ENCODE measurements around the gene ZNF181. TPM values are rescaled to one million over a fixed set of nuclear protein-coding genes. Genes with fewer than 3 reads are reported as not detected.

Gene ZNF181
- polyA plus RNA-seq, 3 donors from 2014 or later, result 10.0 to 16.0 (median 10.1) TPM

- H3K27ac Mint-ChIP-seq, result no peak overlapping the region
- H3K27me3 Mint-ChIP-seq (ENCODE audit: low read depth in 3 of 3), result peaks cover 6 to 22% (median 8%) of the 10 kb centered on the region in 3 donors
- H3K4me3 Mint-ChIP-seq, result no peak overlapping the region
- H3K4me1 Mint-ChIP-seq, result no peaks in the 10 kb centered on the region
- H3K9me3 Mint-ChIP-seq, result no peaks in the 10 kb centered on the region
- H3K36me3 Mint-ChIP-seq, result no peaks in the 10 kb centered on the region
- DNase-seq, result no peak
Observed at GRCh38 chr19:34725400-34725799, 8.6 kb upstream of the ZNF181 start.

- Mint-ChIP-seq H3K4me1 (peaks cover 21 to 25% of the 10 kb centered on the region in 2 donors), H3K36me3 (peaks cover 6 to 7% (median 7%) of the 10 kb centered on the region in 3 donors), H3K27ac (no peak overlapping the region), H3K4me3 (peak overlapping the region in 3 of 5 donors; percentile 10 to 30 (median 18)), H3K27me3 (ENCODE audit: low read depth in 3 of 3) (peaks cover 5 to 11% (median 10%) of the 10 kb centered on the region in 3 donors), H3K9me3 (no peaks in the 10 kb centered on the region)
- no peak for DNase-seq
Observed at GRCh38 chr19:34731019-34731829, 2.8 kb upstream of the ZNF181 start.

GRCh38 chr19:34731964-34732363, 2.1 kb upstream of the ZNF181 start:
- peak overlapping the region in 3 of 5 donors; percentile 10 to 30 (median 18) for H3K4me3 Mint-ChIP-seq
- H3K4me1 Mint-ChIP-seq, result peaks cover 26 to 28% of the 10 kb centered on the region in 2 donors
- H3K27me3 Mint-ChIP-seq (ENCODE audit: low read depth in 3 of 3), result peaks cover 5 to 9% (median 9%) of the 10 kb centered on the region in 3 donors
- H3K36me3 Mint-ChIP-seq, result peaks cover 6 to 11% (median 11%) of the 10 kb centered on the region in 3 donors
- DNase-seq, result no peak
- no peak overlapping the region for H3K27ac Mint-ChIP-seq
- H3K9me3 Mint-ChIP-seq, result no peaks in the 10 kb centered on the region

GRCh38 chr19:34732612-34733211, 1.3 kb upstream of the ZNF181 start:
- no peak for DNase-seq
- peak overlapping the region in 1 of 6 donors; percentile 39 for H3K27ac Mint-ChIP-seq
- peaks cover 5 to 6% (median 5%) of the 10 kb centered on the region in 3 donors for H3K27me3 Mint-ChIP-seq (ENCODE audit: low read depth in 3 of 3)
- peak overlapping the region in 4 of 5 donors; percentile 38 to 62 (median 48) for H3K4me3 Mint-ChIP-seq
- H3K36me3 Mint-ChIP-seq, result peaks cover 6 to 14% (median 13%) of the 10 kb centered on the region in 3 donors
- peaks cover 26 to 30% of the 10 kb centered on the region in 2 donors for H3K4me1 Mint-ChIP-seq
- no peaks in the 10 kb centered on the region for H3K9me3 Mint-ChIP-seq

GRCh38 chr19:34733266-34733745, 737 bp upstream of the ZNF181 start:
- Mint-ChIP-seq H3K27me3 (ENCODE audit: low read depth in 3 of 3) (peaks cover 4 to 6% (median 6%) of the 10 kb centered on the region in 3 donors), H3K27ac (peak overlapping the region; percentile 90 to 97 (median 96)), H3K9me3 (peaks cover 0 to 2% (median 0%) of the 10 kb centered on the region in 6 donors), H3K36me3 (peaks cover 11 to 18% (median 17%) of the 10 kb centered on the region in 3 donors), H3K4me1 (peaks cover 26 to 30% of the 10 kb centered on the region in 2 donors), H3K4me3 (peak overlapping the region; percentile 92 to 98 (median 95))
- no peak for DNase-seq

GRCh38 chr19:34734537-34735103, 577 bp downstream of the ZNF181 start:
- H3K4me3 Mint-ChIP-seq, result peak overlapping the region; percentile 92 to 98 (median 95)

GRCh38 chr19:34744896-34745690, 11.1 kb downstream of the ZNF181 start:
- DNase-seq, result no peak
- Mint-ChIP-seq H3K36me3 (peaks cover 33 to 44% (median 37%) of the 10 kb centered on the region in 3 donors), H3K4me3 (no peak overlapping the region), H3K27me3 (ENCODE audit: low read depth in 3 of 3) (no peaks in the 10 kb centered on the region), H3K9me3 (peaks cover 19 to 81% (median 65%) of the 10 kb centered on the region in 6 donors), H3K4me1 (no peaks in the 10 kb centered on the region), H3K27ac (no peak overlapping the region)

More at GRCh38 chr19:34734537-34735103, 577 bp downstream of the ZNF181 start:
- H3K27ac Mint-ChIP-seq, result peak overlapping the region; percentile 90 to 97 (median 96)
- H3K27me3 Mint-ChIP-seq (ENCODE audit: low read depth in 3 of 3), result peaks cover 2 to 6% (median 6%) of the 10 kb centered on the region in 3 donors
- peaks cover 23 to 30% (median 28%) of the 10 kb centered on the region in 3 donors for H3K36me3 Mint-ChIP-seq
- peak in 1 of 3 donors; percentile 12 for DNase-seq
- H3K4me1 Mint-ChIP-seq, result peaks cover 26 to 30% of the 10 kb centered on the region in 2 donors
- H3K9me3 Mint-ChIP-seq, result peaks cover 2 to 9% (median 5%) of the 10 kb centered on the region in 6 donors

- no peak overlapping the region for H3K4me3 Mint-ChIP-seq
- no peaks in the 10 kb centered on the region for H3K4me1 Mint-ChIP-seq
- H3K9me3 Mint-ChIP-seq, result peaks cover 35 to 96% (median 84%) of the 10 kb centered on the region in 6 donors
- DNase-seq, result no peak
- H3K27ac Mint-ChIP-seq, result no peak overlapping the region
- H3K27me3 Mint-ChIP-seq (ENCODE audit: low read depth in 3 of 3), result peaks cover 1 to 4% (median 2%) of the 10 kb centered on the region in 3 donors
- H3K36me3 Mint-ChIP-seq, result peaks cover 37 to 52% (median 52%) of the 10 kb centered on the region in 3 donors
Observed at GRCh38 chr19:34757441-34757840, 23.4 kb downstream of the ZNF181 start.

- peaks cover 2 to 4% (median 3%) of the 10 kb centered on the region in 3 donors for H3K27me3 Mint-ChIP-seq (ENCODE audit: low read depth in 3 of 3)
- H3K36me3 Mint-ChIP-seq, result peaks cover 49 to 65% (median 59%) of the 10 kb centered on the region in 3 donors
- H3K4me1 Mint-ChIP-seq, result no peaks in the 10 kb centered on the region
- no peak overlapping the region for H3K27ac Mint-ChIP-seq
- H3K4me3 Mint-ChIP-seq, result no peak overlapping the region
- peaks cover 30 to 92% (median 82%) of the 10 kb centered on the region in 6 donors for H3K9me3 Mint-ChIP-seq
- DNase-seq, result no peak
Observed at GRCh38 chr19:34759218-34759917, 25.3 kb downstream of the ZNF181 start.

GRCh38 chr19:34766386-34766785, 32.3 kb downstream of the ZNF181 start:
- Mint-ChIP-seq H3K36me3 (peaks cover 52 to 70% (median 69%) of the 10 kb centered on the region in 3 donors), H3K27me3 (ENCODE audit: low read depth in 3 of 3) (peaks cover 0 to 6% (median 0%) of the 10 kb centered on the region in 3 donors), H3K4me3 (no peak overlapping the region), H3K27ac (no peak overlapping the region), H3K9me3 (peaks cover 4 to 31% (median 19%) of the 10 kb centered on the region in 6 donors), H3K4me1 (peaks cover 3% of the 10 kb centered on the region in 2 donors)
- DNase-seq, result no peak

GRCh38 chr19:34767951-34768350, 33.9 kb downstream of the ZNF181 start:
- H3K4me1 Mint-ChIP-seq, result peaks cover 14 to 18% of the 10 kb centered on the region in 2 donors
- H3K9me3 Mint-ChIP-seq, result peaks cover 0 to 16% (median 5%) of the 10 kb centered on the region in 6 donors
- peaks cover 1 to 6% (median 2%) of the 10 kb centered on the region in 3 donors for H3K27me3 Mint-ChIP-seq (ENCODE audit: low read depth in 3 of 3)
- H3K27ac Mint-ChIP-seq, result no peak overlapping the region
- peaks cover 36 to 55% (median 53%) of the 10 kb centered on the region in 3 donors for H3K36me3 Mint-ChIP-seq
- no peak for DNase-seq
- no peak overlapping the region for H3K4me3 Mint-ChIP-seq

Data from immature natural killer cell (primary cell).